H9 (cell line): Measurements from ENCODE around the gene RBKS. TPM values are rescaled to one million over a fixed set of nuclear protein-coding genes. Genes with fewer than 3 reads are reported as not detected.

Experiments
- DNase-seq: peaks from one replicate; pipeline ENCODE4 v3.0.0-alpha.2; 2017
- H2AFZ ChIP-seq: one replicate; pipeline ENCODE4 v1.6.1; 2013; ENCODE audit warnings: mild to moderate bottlenecking, low read length, control low read depth, moderate library complexity
- H2AK5ac ChIP-seq: 2 replicates; pipeline ENCODE4 v1.6.1; 2013; ENCODE audit warnings: low read length, control low read depth, mixed read lengths; ENCODE audit not compliant: insufficient read length
- H2BK120ac ChIP-seq: one replicate; pipeline ENCODE4 v1.6.1; 2013; ENCODE audit warnings: low read depth, mild to moderate bottlenecking, low read length, control low read depth, inconsistent platforms; ENCODE audit not compliant: poor library complexity, severe bottlenecking
- H2BK12ac ChIP-seq: 2 replicates; pipeline ENCODE4 v1.6.1; 2013; ENCODE audit warnings: low read length, control low read depth, mixed read lengths, low read depth; ENCODE audit not compliant: insufficient read length
- H2BK15ac ChIP-seq: 2 replicates; pipeline ENCODE4 v1.6.1; 2013; ENCODE audit warnings: low read depth, low read length, control low read depth
- H2BK20ac ChIP-seq: one replicate; pipeline ENCODE4 v1.6.1; 2013; ENCODE audit warnings: low read depth, mild to moderate bottlenecking, low read length, control low read depth, inconsistent platforms; ENCODE audit not compliant: poor library complexity, severe bottlenecking
- H2BK5ac ChIP-seq: 2 replicates; pipeline ENCODE4 v1.6.1; 2013; ENCODE audit warnings: low read length, control low read depth, mixed read lengths; ENCODE audit not compliant: insufficient read length
- H3K14ac ChIP-seq: 2 replicates; pipeline ENCODE4 v1.6.1; 2013; ENCODE audit warnings: low read length, control low read depth; ENCODE audit not compliant: insufficient read depth
- H3K18ac ChIP-seq: 2 replicates; pipeline ENCODE4 v1.6.1; 2013; ENCODE audit warnings: low read depth, mild to moderate bottlenecking, mixed read lengths, low read length, control low read depth; ENCODE audit not compliant: insufficient read length
- H3K23ac ChIP-seq: 2 replicates; pipeline ENCODE4 v1.6.1; 2013; ENCODE audit warnings: low read length, control low read depth, mixed read lengths, low read depth; ENCODE audit not compliant: insufficient read length
- H3K23me2 ChIP-seq: 2 replicates; pipeline ENCODE4 v1.6.1; 2013; ENCODE audit warnings: low read depth, mild to moderate bottlenecking, mixed read lengths, low read length, control low read depth; ENCODE audit not compliant: insufficient read length, poor library complexity, severe bottlenecking
- H3K27ac ChIP-seq: 2 replicates; pipeline ENCODE4 v1.5.1; 2013; ENCODE audit warnings: low read length, control low read depth, mixed read lengths, low read depth; ENCODE audit not compliant: insufficient read length
- H3K27me3 ChIP-seq: 2 replicates; pipeline ENCODE4 v1.6.1; 2013; ENCODE audit warnings: low read length, control low read depth, inconsistent platforms; ENCODE audit not compliant: insufficient read depth
- H3K4ac ChIP-seq: 2 replicates; pipeline ENCODE4 v1.6.1; 2013; ENCODE audit warnings: low read depth, mild to moderate bottlenecking, control low read depth, inconsistent platforms, low read length, moderate library complexity
- H3K4me1 ChIP-seq: 2 replicates; pipeline ENCODE4 v1.6.1; 2013; ENCODE audit warnings: low read length, control low read depth, inconsistent platforms; ENCODE audit not compliant: insufficient read depth
- H3K4me2 ChIP-seq: 2 replicates; pipeline ENCODE4 v1.6.1; 2013; ENCODE audit warnings: low read length, control low read depth, mixed read lengths; ENCODE audit not compliant: insufficient read length, insufficient read depth
- H3K56ac ChIP-seq: 2 replicates; pipeline ENCODE4 v1.6.1; 2013; ENCODE audit warnings: low read depth, mild to moderate bottlenecking, mixed read lengths, low read length, control low read depth; ENCODE audit not compliant: insufficient read length
- H3K79me1 ChIP-seq: 2 replicates; pipeline ENCODE4 v1.6.1; 2013; ENCODE audit warnings: low read depth, mild to moderate bottlenecking, moderate library complexity, low read length, control low read depth, inconsistent platforms; ENCODE audit not compliant: insufficient read depth, poor library complexity, severe bottlenecking
- H3K79me2 ChIP-seq: 2 replicates; pipeline ENCODE4 v1.6.1; 2013; ENCODE audit warnings: low read length, control low read depth, inconsistent platforms; ENCODE audit not compliant: insufficient read depth
- H3K9ac ChIP-seq: 2 replicates; pipeline ENCODE4 v1.6.1; 2013; ENCODE audit warnings: low read length, control low read depth, mixed read lengths; ENCODE audit not compliant: insufficient read length; ENCODE audit errors: extremely low read depth
- H3K9me3 ChIP-seq: one replicate; pipeline ENCODE4 v1.6.1; 2013; ENCODE audit warnings: low read depth, low read length, inconsistent platforms; ENCODE audit not compliant: control insufficient read depth
- H3T11ph ChIP-seq: one replicate; pipeline ENCODE4 v1.6.1; 2013; ENCODE audit warnings: mild to moderate bottlenecking, low read length, control low read depth, inconsistent platforms
- H4K20me1 ChIP-seq: one replicate; pipeline ENCODE4 v1.6.1; 2013; ENCODE audit not compliant: control insufficient read depth, insufficient read length, insufficient read depth
- H4K5ac ChIP-seq: 2 replicates; pipeline ENCODE4 v1.6.1; 2013; ENCODE audit warnings: low read depth, mild to moderate bottlenecking, mixed read lengths, low read length, control low read depth; ENCODE audit not compliant: insufficient read length
- H4K8ac ChIP-seq: replicated peaks from 2 replicates; pipeline ENCODE4 v1.6.1; 2013; ENCODE audit warnings: low read length, control low read depth, mixed read lengths, low read depth; ENCODE audit not compliant: insufficient read length
- H4K91ac ChIP-seq: 2 replicates; pipeline ENCODE4 v1.6.1; 2013; ENCODE audit warnings: low read depth, mild to moderate bottlenecking, moderate library complexity, mixed read lengths, low read length, control low read depth; ENCODE audit not compliant: insufficient read length
- H3K27ac Mint-ChIP-seq, 3 experiments: 2 replicates in 2 of 3; 3 replicates in 1 of 3; pipeline ENCODE4 v1.8.0; 2020 to 2021; ENCODE audit warnings: mixed read lengths in 3 of 3, mild to moderate bottlenecking in 1 of 3, moderate library complexity in 1 of 3
- H3K27me3 Mint-ChIP-seq: 2 replicates; pipeline ENCODE4 v1.8.0; 2021; ENCODE audit warnings: low read depth, mild to moderate bottlenecking, moderate library complexity, mixed read lengths
- H3K36me3 Mint-ChIP-seq, 3 experiments: 2 replicates in 2 of 3; 3 replicates in 1 of 3; pipeline ENCODE4 v1.8.0; 2020 to 2021; ENCODE audit warnings: low read depth in 3 of 3, mixed read lengths in 3 of 3; ENCODE audit not compliant: insufficient read depth in 1 of 3
- H3K4me1 Mint-ChIP-seq, 2 experiments: 2 replicates each; pipeline ENCODE4 v1.8.0; 2020; ENCODE audit warnings: mixed read lengths in 2 of 2
- H3K4me3 Mint-ChIP-seq, 2 experiments: 2 replicates in 1 of 2; 3 replicates in 1 of 2; pipeline ENCODE4 v1.8.0; 2020 to 2021; ENCODE audit warnings: mild to moderate bottlenecking in 2 of 2, mixed read lengths in 2 of 2, moderate library complexity in 1 of 2
- H3K9me3 Mint-ChIP-seq, 2 experiments: 2 replicates in 1 of 2; 3 replicates in 1 of 2; pipeline ENCODE4 v1.8.0; 2020; ENCODE audit warnings: mild to moderate bottlenecking in 2 of 2, mixed read lengths in 2 of 2, moderate library complexity in 1 of 2
- CTCF ChIP-seq: fragments of 200-600 bp; sonication (generic); conservative IDR thresholded peaks from 3 replicates; pipeline ENCODE4 v1.8.0; 2021; ENCODE audit warnings: antibody characterized with exemption, mild to moderate bottlenecking
- WGBS: extraction: QIAGEN DNeasy Blood & Tissue Kit; methylation state at CpG from one replicate; pipeline ENCODE4 v1.1.7; 2013; ENCODE audit warnings: missing lambda C conversion rate, low lambda C conversion rate, mixed read lengths; ENCODE audit not compliant: insufficient read length; ENCODE audit errors: extremely low coverage; 5-methylcytosine and 5-hydroxymethylcytosine counted together
- total RNA-seq: library from RNA; stranded (reverse); gene quantifications from 2 replicates; pipeline ENCODE4 v1.2.1, GENCODE V29; 2021

RBKS gene
- total RNA-seq, 1 experiment from 2014 or later = 2.3 TPM

- Histone ChIP-seq H2AK5ac (no peak overlapping the region), H4K91ac (no peak overlapping the region), H3K4me2 (peak overlapping the region; percentile 87), H3K9me3 (no peaks in the 10 kb centered on the region), H2BK5ac (no peak overlapping the region), H2BK20ac (no peak overlapping the region), H4K8ac (no peak overlapping the region), H3K4ac (no peak overlapping the region), H2AFZ (peak overlapping the region; percentile 70), H3K4me1 (no peaks in the 10 kb centered on the region), H2BK15ac (no peak overlapping the region), H3K14ac (no peak overlapping the region), H4K5ac (no peak overlapping the region), H3T11ph (no peak overlapping the region), H3K23me2 (peaks cover 5% of the 10 kb centered on the region), H2BK12ac (no peak overlapping the region), H4K20me1 (peaks cover 2% of the 10 kb centered on the region), H2BK120ac (no peak overlapping the region), H3K23ac (no peak overlapping the region), H3K79me1 (peaks cover 8% of the 10 kb centered on the region), H3K56ac (no peak overlapping the region), H3K27me3 (no peaks in the 10 kb centered on the region), H3K9ac (peak overlapping the region; percentile 53), H3K79me2 (peaks cover 16% of the 10 kb centered on the region; the same call in 1 of the 2 replicates), H3K18ac (no peak overlapping the region), H3K27ac (peak overlapping the region; percentile 71)
- Mint-ChIP-seq H3K4me1 (peaks cover 18 to 19% of the 10 kb centered on the region in 2 experiments), H3K4me3 (peak overlapping the region; percentile 99), H3K27me3 (peaks cover 8% of the 10 kb centered on the region; the same call in 1 of the 2 replicates), H3K9me3 (no peaks in the 10 kb centered on the region), H3K36me3 (peaks cover 7 to 17% (median 16%) of the 10 kb centered on the region in 3 experiments), H3K27ac (peak overlapping the region; percentile 99 to 100 (median 100))
- WGBS = no CpG with 5 or more reads among the region's 13 CpGs
- TF ChIP-seq CTCF = no peak
- DNase-seq = no peak
Measured at GRCh38 chr2:27771202-27771547, 119.0 kb downstream of the RBKS start.
